DOHH2 (cell line): Measurements from ENCODE around the gene USP9X.
"Not testable (repeated sequence)": the region's sequence is repeated elsewhere in the genome, so short reads cannot be mapped to it uniquely, and the experiment has no call there.

Experiments
- H3F3A ChIP-seq: fragments of 200-600 bp; sonication (generic), shearing (Covaris generic); 2 replicates; pipeline ENCODE4 v1.6.0; 2016; ENCODE audit warnings: antibody characterized with exemption, mild to moderate bottlenecking; ENCODE audit not compliant: control insufficient read depth, insufficient read depth
- H3K27ac ChIP-seq: fragments of 200-600 bp; sonication (generic); 2 replicates; pipeline ENCODE4 v1.5.1; 2014; ENCODE audit warnings: low read depth, mild to moderate bottlenecking, low read length, moderate library complexity
- H3K27me3 ChIP-seq: fragments of 200-600 bp; sonication (generic); 2 replicates; pipeline ENCODE4 v1.6.1; 2014; ENCODE audit warnings: mild to moderate bottlenecking, low read length, mixed read lengths; ENCODE audit not compliant: control insufficient read depth
- H3K36me3 ChIP-seq: fragments of 200-600 bp; sonication (generic); 2 replicates; pipeline ENCODE4 v1.6.1; 2014; ENCODE audit warnings: mild to moderate bottlenecking, low read length, moderate library complexity, mixed read lengths; ENCODE audit not compliant: control insufficient read depth
- H3K4me1 ChIP-seq: fragments of 200-600 bp; sonication (generic); 2 replicates; pipeline ENCODE4 v1.6.1; 2014; ENCODE audit warnings: mild to moderate bottlenecking, low read length, mixed read lengths; ENCODE audit not compliant: control insufficient read depth
- H3K4me2 ChIP-seq: fragments of 200-600 bp; sonication (generic); 2 replicates; pipeline ENCODE4 v1.6.0; 2014; ENCODE audit warnings: mild to moderate bottlenecking, low read length, moderate library complexity
- H3K4me3 ChIP-seq: fragments of 200-600 bp; sonication (generic); 2 replicates; pipeline ENCODE4 v1.5.1; 2014; ENCODE audit warnings: mild to moderate bottlenecking, low read length, mixed read lengths
- H3K79me2 ChIP-seq: fragments of 200-600 bp; sonication (generic); 2 replicates; pipeline ENCODE4 v1.6.1; 2014; ENCODE audit warnings: mild to moderate bottlenecking, low read length, mixed read lengths; ENCODE audit not compliant: control insufficient read depth
- H3K9me2 ChIP-seq: fragments of 200-600 bp; sonication (generic); replicated peaks from 2 replicates; pipeline ENCODE4 v1.6.1; 2014; ENCODE audit warnings: mild to moderate bottlenecking, low read length, mixed read lengths; ENCODE audit not compliant: control insufficient read depth
- H3K9me3 ChIP-seq: fragments of 200-600 bp; sonication (generic); 2 replicates; pipeline ENCODE4 v1.6.1; 2014; ENCODE audit warnings: antibody characterized with exemption, low read length, mixed read lengths; ENCODE audit not compliant: control insufficient read depth, insufficient read depth
- H4K20me1 ChIP-seq: fragments of 200-600 bp; sonication (generic); 2 replicates; pipeline ENCODE4 v1.6.0; 2014; ENCODE audit warnings: low read depth, mild to moderate bottlenecking, antibody characterized with exemption, low read length, moderate library complexity; ENCODE audit not compliant: control insufficient read depth, insufficient read depth
- CTCF ChIP-seq: fragments of 200-600 bp; sonication (generic); IDR thresholded peaks from one replicate; pipeline ENCODE4 v1.5.1; 2014; ENCODE audit warnings: antibody characterized with exemption, mild to moderate bottlenecking, low read depth, low read length; ENCODE audit not compliant: poor library complexity, severe bottlenecking
- EZH2phosphoT487 ChIP-seq: fragments of 200-600 bp; sonication (generic); IDR thresholded peaks from 2 replicates; pipeline ENCODE4 v1.6.1; 2017; ENCODE audit warnings: borderline replicate concordance, mild to moderate bottlenecking, antibody characterized with exemption, low read length, moderate library complexity, mixed read lengths

Gene USP9X

DNA sequence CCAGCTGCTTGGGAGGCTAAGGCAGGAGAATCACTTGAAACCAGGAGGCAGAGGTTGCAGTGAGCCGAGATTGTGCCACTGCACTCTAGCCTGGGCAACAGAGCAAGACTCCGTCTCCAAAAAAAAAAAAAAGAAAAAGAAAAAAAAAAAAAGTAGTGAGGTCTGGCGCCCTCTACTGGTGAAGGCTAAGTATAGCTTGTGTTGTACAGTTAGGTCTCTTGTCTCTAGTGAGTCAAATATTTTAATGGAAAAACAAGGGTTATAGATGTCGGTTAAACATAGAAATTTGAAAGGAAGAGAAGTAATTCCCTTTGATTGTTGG lies 29.8 kb downstream of the USP9X start:
- not testable (repeated sequence) for H3K27me3 ChIP-seq, H3K9me2 ChIP-seq, H3K36me3 ChIP-seq, H3F3A ChIP-seq, H3K4me2 ChIP-seq, H3K9me3 ChIP-seq, H3K27ac ChIP-seq, H3K4me3 ChIP-seq
- peak; percentile 33 for TF ChIP-seq CTCF
- peaks cover 67% of the 10 kb centered on the region for H3K4me1 ChIP-seq
- H4K20me1 ChIP-seq = peaks cover 16% of the 10 kb centered on the region; the same call in 1 of the 2 replicates
- peaks cover 97% of the 10 kb centered on the region for H3K79me2 ChIP-seq

- H3F3A ChIP-seq = 0 out of 2 replicates have a peak, but pooled peaks cover 6% of the 10 kb centered on the region
- H3K4me2 ChIP-seq = peak overlapping the region; percentile 53
- H3K4me3 ChIP-seq = peak overlapping the region; percentile 27; the same call in 1 of the 2 replicates
- H3K4me1 ChIP-seq = peaks cover 70% of the 10 kb centered on the region
- no peak overlapping the region for H3K27ac ChIP-seq
- no peaks in the 10 kb centered on the region for H3K9me2 ChIP-seq
- H3K9me3 ChIP-seq = no peaks in the 10 kb centered on the region
- no peak for TF ChIP-seq EZH2phosphoT487
- TF ChIP-seq CTCF = no peak
- H3K36me3 ChIP-seq = no peaks in the 10 kb centered on the region
- peaks cover 16% of the 10 kb centered on the region; the same call in 1 of the 2 replicates for H4K20me1 ChIP-seq
- peaks cover 97% of the 10 kb centered on the region for H3K79me2 ChIP-seq
- H3K27me3 ChIP-seq = no peaks in the 10 kb centered on the region
These were observed 31.7 kb downstream of the USP9X start for GRCh38 chrX:41116948-41117347.

- H3K36me3 ChIP-seq = no peaks in the 10 kb centered on the region
- TF ChIP-seq CTCF (no peak), EZH2phosphoT487 (no peak)
- H3K79me2 ChIP-seq = peaks cover 97% of the 10 kb centered on the region
- no peaks in the 10 kb centered on the region for H3K9me2 ChIP-seq
- H3F3A ChIP-seq = 0 out of 2 replicates have a peak, but pooled peaks cover 6% of the 10 kb centered on the region
- H3K4me3 ChIP-seq = no peak overlapping the region
- no peaks in the 10 kb centered on the region for H3K27me3 ChIP-seq
- H3K4me2 ChIP-seq = no peak overlapping the region
- peaks cover 61% of the 10 kb centered on the region for H3K4me1 ChIP-seq
- peaks cover 16% of the 10 kb centered on the region; the same call in 1 of the 2 replicates for H4K20me1 ChIP-seq
- no peak overlapping the region for H3K27ac ChIP-seq
- no peaks in the 10 kb centered on the region for H3K9me3 ChIP-seq
These were observed 32.9 kb downstream of the USP9X start for GRCh38 chrX:41118156-41118555.

DNA sequence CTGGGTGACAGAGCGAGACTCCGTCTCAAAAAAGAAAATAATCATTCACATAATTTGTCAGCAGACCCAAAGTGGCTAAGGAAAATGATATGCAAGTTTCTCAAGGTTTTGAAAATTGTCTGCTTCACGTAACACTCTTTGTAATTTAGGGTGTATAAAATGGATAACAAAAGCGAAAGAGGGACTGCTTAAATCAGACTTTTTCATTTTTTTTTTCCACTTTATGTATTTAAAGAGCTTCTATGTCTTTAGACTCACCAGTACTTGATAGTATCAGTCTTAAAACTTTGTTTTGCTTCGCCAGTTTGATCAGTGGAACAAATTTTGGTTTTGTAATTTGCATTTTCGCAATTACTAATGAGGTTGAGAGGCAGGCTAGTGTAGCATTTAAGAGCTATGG lies 34.6 kb downstream of the USP9X start:
- TF ChIP-seq CTCF (no peak), EZH2phosphoT487 (no peak)
- H4K20me1 ChIP-seq = peaks cover 16% of the 10 kb centered on the region; the same call in 1 of the 2 replicates
- H3K79me2 ChIP-seq = peaks cover 98% of the 10 kb centered on the region
- no peaks in the 10 kb centered on the region for H3K9me2 ChIP-seq
- peaks cover 53% of the 10 kb centered on the region for H3K4me1 ChIP-seq
- H3K4me3 ChIP-seq = no peak overlapping the region
- no peak overlapping the region for H3K4me2 ChIP-seq
- peaks cover 5% of the 10 kb centered on the region; the same call in 1 of the 2 replicates for H3K36me3 ChIP-seq
- no peaks in the 10 kb centered on the region for H3K9me3 ChIP-seq
- H3K27ac ChIP-seq = no peak overlapping the region
- H3K27me3 ChIP-seq = no peaks in the 10 kb centered on the region
- no peaks in the 10 kb centered on the region for H3F3A ChIP-seq
